Activated CD8-positive, alpha-beta memory T cell treated with anti-CD3 and anti-CD28 coated beads for 4 hours (primary cell): ENCODE measurements around the gene ARL10.

Experiments
- DNase-seq, 2 donors: peaks; one replicate each; pipeline ENCODE4 v3.0.0-alpha.2; 2020; ENCODE audit warnings: low read depth in 2 of 2

The ARL10 gene

GRCh38 chr5:176361437-176362232 lies 3.7 kb upstream of the ARL10 start, which contains the start of gene KIAA1191:
KIAA1191 (minus strand) TSS chr5:176361764; CDS start chr5:176359508, 2,256 bp downstream.
- peak; percentile 88 to 89 for DNase-seq

GRCh38 chr5:176362233-176362490 lies 3.1 kb upstream of the ARL10 start:
- no peak for DNase-seq

GRCh38 chr5:176364765-176365350 lies 429 bp upstream of the ARL10 start:
- no peak for DNase-seq

GRCh38 chr5:176366232-176366894 lies 1.1 kb downstream of the ARL10 start:
- no peak for DNase-seq

- DNase-seq = no peak
These were observed 3.4 kb downstream of the ARL10 start for GRCh38 chr5:176368726-176369125.

- no peak for DNase-seq
These were observed 4.8 kb downstream of the ARL10 start for GRCh38 chr5:176369934-176370711.

GRCh38 chr5:176371621-176372539 lies 6.6 kb downstream of the ARL10 start:
- no peak for DNase-seq

- no peak for DNase-seq
These were observed 8.0 kb downstream of the ARL10 start for GRCh38 chr5:176373100-176373818.

GRCh38 chr5:176379881-176380280 lies 14.6 kb downstream of the ARL10 start:
- no peak for DNase-seq

GRCh38 chr5:176381423-176381822 lies 16.1 kb downstream of the ARL10 start:
- DNase-seq = no peak

- DNase-seq = no peak
These were observed 16.7 kb downstream of the ARL10 start for GRCh38 chr5:176381979-176382378.

GRCh38 chr5:176382721-176383120 lies 17.4 kb downstream of the ARL10 start:
- no peak for DNase-seq

GRCh38 chr5:176383248-176383905 lies 18.1 kb downstream of the ARL10 start:
- DNase-seq = no peak

- no peak for DNase-seq
These were observed 18.7 kb downstream of the ARL10 start for GRCh38 chr5:176383961-176384360.

- DNase-seq = no peak
These were observed 19.2 kb downstream of the ARL10 start for GRCh38 chr5:176384366-176384930.

- DNase-seq = no peak
These were observed 19.7 kb downstream of the ARL10 start for GRCh38 chr5:176384991-176385390.

- DNase-seq = no peak
These were observed 21.2 kb downstream of the ARL10 start for GRCh38 chr5:176386491-176386890.

GRCh38 chr5:176387384-176387925 lies 22.2 kb downstream of the ARL10 start:
- no peak for DNase-seq

GRCh38 chr5:176388003-176388443 lies 22.7 kb downstream of the ARL10 start:
- DNase-seq = no peak
